Osteoblast (primary cell): ENCODE results near the gene LILRA2. TPM values are rescaled to one million over a fixed set of nuclear protein-coding genes. Genes with fewer than 3 reads are reported as not detected.
"Not testable (repeated sequence)": the region's sequence is repeated elsewhere in the genome, so short reads cannot be mapped to it uniquely, and the experiment has no call there.

Source experiments
- DNase-seq: peaks from one replicate; pipeline ENCODE4 v3.0.0; 2011; ENCODE audit warnings: low spot score, mixed read lengths; ENCODE audit not compliant: insufficient read length; ENCODE audit errors: missing footprints
- H2AFZ ChIP-seq: 2 replicates; pipeline ENCODE4 v1.6.0; 2011; ENCODE audit warnings: mild to moderate bottlenecking, low read length
- H3K27ac ChIP-seq: 2 replicates; pipeline ENCODE4 v1.5.1; 2011; ENCODE audit warnings: mild to moderate bottlenecking, low read depth, low read length, moderate library complexity
- H3K27me3 ChIP-seq: 2 replicates; pipeline ENCODE4 v1.6.0; 2012; ENCODE audit warnings: mild to moderate bottlenecking, control low read depth, inconsistent platforms, low read length, moderate library complexity; ENCODE audit not compliant: insufficient read depth
- H3K36me3 ChIP-seq: 2 replicates; pipeline ENCODE4 v1.5.1; 2011; ENCODE audit warnings: mild to moderate bottlenecking, low read length, control low read depth, moderate library complexity; ENCODE audit not compliant: insufficient read depth
- H3K4me1 ChIP-seq: 2 replicates; pipeline ENCODE4 v1.5.1; 2011; ENCODE audit warnings: mild to moderate bottlenecking, low read length, control low read depth, moderate library complexity; ENCODE audit not compliant: insufficient read depth
- H3K4me2 ChIP-seq: 2 replicates; pipeline ENCODE4 v1.6.0; 2011; ENCODE audit warnings: mild to moderate bottlenecking, low read length; ENCODE audit not compliant: insufficient read depth
- H3K4me3 ChIP-seq: fragments of 200-600 bp; sonication (generic); 3 replicates; pipeline ENCODE4 v1.5.1; 2012; ENCODE audit warnings: mild to moderate bottlenecking, low read length, inconsistent platforms; ENCODE audit not compliant: insufficient read depth
- H3K79me2 ChIP-seq: 2 replicates; pipeline ENCODE4 v1.6.0; 2012; ENCODE audit warnings: mild to moderate bottlenecking, low read length, control low read depth, inconsistent platforms; ENCODE audit not compliant: insufficient read depth
- H3K9me3 ChIP-seq: 2 replicates; pipeline ENCODE4 v1.5.1; 2011; ENCODE audit warnings: low read depth, low read length, control low read depth
- H4K20me1 ChIP-seq: 2 replicates; pipeline ENCODE4 v1.6.0; 2012; ENCODE audit warnings: mild to moderate bottlenecking, low read length, control low read depth; ENCODE audit not compliant: insufficient read depth
- total RNA-seq: library from RNA; depleted of rRNA; stranded (reverse); fragments of >200 nt; gene quantifications from 2 replicates; pipeline ENCODE4 v1.2.3, GENCODE V29; 2012
- TF ChIP-seq, protein P1 (sequence below): IDR thresholded peaks from 2 replicates; pipeline ENCODE4 v1.5.1; 2011; ENCODE audit warnings: mild to moderate bottlenecking, low read depth, low read length, moderate library complexity; ENCODE audit errors: extremely low read depth

LILRA2 gene
- total RNA-seq, 1 donor, result not detected

DNA sequence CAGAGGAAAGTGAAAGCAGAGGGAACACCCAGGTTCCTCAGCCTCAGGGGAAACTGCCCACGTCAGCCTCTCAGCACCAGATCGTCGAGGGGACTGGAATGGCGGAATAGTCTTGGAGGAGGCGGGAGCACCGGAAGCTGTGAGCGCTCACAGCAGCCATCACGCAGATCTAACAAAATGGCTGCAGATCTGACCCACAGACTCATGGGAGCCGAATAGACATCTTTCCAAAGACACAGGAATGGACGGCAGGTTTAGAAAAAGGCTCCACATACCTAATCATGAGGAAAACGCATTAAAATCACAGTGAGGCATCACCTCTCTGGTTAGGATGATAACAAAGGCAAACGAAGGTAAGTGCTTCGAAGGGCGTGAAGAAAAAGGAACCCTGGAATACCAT lies 11.8 kb upstream of the LILRA2 start:
- Histone ChIP-seq H3K27ac (no peak overlapping the region), H3K79me2 (no peaks in the 10 kb centered on the region), H3K4me3 (no peak overlapping the region), H2AFZ (no peak overlapping the region), H3K27me3 (no peaks in the 10 kb centered on the region), H3K9me3 (no peaks in the 10 kb centered on the region), H3K4me1 (no peaks in the 10 kb centered on the region), H4K20me1 (no peaks in the 10 kb centered on the region), H3K4me2 (no peak overlapping the region), H3K36me3 (no peaks in the 10 kb centered on the region)
- no peak for DNase-seq
- TF ChIP-seq, protein P1, sequence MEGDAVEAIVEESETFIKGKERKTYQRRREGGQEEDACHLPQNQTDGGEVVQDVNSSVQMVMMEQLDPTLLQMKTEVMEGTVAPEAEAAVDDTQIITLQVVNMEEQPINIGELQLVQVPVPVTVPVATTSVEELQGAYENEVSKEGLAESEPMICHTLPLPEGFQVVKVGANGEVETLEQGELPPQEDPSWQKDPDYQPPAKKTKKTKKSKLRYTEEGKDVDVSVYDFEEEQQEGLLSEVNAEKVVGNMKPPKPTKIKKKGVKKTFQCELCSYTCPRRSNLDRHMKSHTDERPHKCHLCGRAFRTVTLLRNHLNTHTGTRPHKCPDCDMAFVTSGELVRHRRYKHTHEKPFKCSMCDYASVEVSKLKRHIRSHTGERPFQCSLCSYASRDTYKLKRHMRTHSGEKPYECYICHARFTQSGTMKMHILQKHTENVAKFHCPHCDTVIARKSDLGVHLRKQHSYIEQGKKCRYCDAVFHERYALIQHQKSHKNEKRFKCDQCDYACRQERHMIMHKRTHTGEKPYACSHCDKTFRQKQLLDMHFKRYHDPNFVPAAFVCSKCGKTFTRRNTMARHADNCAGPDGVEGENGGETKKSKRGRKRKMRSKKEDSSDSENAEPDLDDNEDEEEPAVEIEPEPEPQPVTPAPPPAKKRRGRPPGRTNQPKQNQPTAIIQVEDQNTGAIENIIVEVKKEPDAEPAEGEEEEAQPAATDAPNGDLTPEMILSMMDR, result no peak

DNA sequence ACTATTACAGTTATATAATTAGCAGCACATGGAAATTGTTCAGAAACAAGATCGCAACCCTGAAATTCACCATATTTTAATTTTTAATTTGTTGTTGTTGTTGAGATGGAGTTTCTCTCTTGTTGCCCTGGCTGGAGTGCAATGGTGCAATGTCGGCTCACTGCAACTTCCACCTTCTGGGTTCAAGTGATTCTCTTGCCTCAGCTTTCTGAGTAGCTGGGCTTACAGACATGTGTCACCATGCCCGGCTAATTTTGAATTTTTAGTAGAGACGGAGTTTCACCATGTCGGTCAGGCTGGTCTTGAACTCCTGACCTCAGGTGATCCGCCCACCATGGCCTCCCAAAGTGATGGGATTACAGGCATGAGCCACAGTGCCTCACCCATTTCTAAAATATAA lies 10.4 kb upstream of the LILRA2 start:
- H3K4me2 ChIP-seq, H3K79me2 ChIP-seq, H3K4me1 ChIP-seq, H2AFZ ChIP-seq, H4K20me1 ChIP-seq, H3K27me3 ChIP-seq, H3K9me3 ChIP-seq, H3K36me3 ChIP-seq, H3K4me3 ChIP-seq, DNase-seq, H3K27ac ChIP-seq: not testable (repeated sequence)

DNA sequence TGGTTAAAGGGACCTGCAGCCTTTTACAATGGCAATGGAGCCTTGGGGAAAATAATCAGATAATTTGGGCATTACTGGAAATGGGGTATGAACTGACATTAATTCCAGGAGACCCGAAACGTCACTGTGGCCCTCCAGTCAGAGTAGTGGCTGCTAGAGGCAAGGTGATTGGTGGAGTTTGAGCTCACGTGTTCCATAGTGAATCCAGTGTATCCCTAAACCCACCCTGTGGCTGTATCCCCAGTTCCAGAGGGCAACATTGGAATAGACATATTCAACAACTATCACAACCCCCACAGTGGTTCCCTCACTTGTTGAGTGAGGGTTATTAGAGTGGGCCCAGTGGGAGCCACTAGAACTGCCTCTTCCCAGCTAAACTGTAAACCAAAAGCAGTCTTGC lies 3.3 kb upstream of the LILRA2 start:
- H3K4me1 ChIP-seq, result no peaks in the 10 kb centered on the region
- H3K79me2 ChIP-seq, result no peaks in the 10 kb centered on the region
- H2AFZ ChIP-seq, result no peak overlapping the region
- H3K9me3 ChIP-seq, result no peaks in the 10 kb centered on the region
- no peak overlapping the region for H3K4me2 ChIP-seq
- TF ChIP-seq, protein P1, result no peak
- no peak overlapping the region for H3K27ac ChIP-seq
- DNase-seq, result no peak
- no peaks in the 10 kb centered on the region for H4K20me1 ChIP-seq
- H3K4me3 ChIP-seq, result no peak overlapping the region
- no peaks in the 10 kb centered on the region for H3K36me3 ChIP-seq
- H3K27me3 ChIP-seq, result no peaks in the 10 kb centered on the region

DNA sequence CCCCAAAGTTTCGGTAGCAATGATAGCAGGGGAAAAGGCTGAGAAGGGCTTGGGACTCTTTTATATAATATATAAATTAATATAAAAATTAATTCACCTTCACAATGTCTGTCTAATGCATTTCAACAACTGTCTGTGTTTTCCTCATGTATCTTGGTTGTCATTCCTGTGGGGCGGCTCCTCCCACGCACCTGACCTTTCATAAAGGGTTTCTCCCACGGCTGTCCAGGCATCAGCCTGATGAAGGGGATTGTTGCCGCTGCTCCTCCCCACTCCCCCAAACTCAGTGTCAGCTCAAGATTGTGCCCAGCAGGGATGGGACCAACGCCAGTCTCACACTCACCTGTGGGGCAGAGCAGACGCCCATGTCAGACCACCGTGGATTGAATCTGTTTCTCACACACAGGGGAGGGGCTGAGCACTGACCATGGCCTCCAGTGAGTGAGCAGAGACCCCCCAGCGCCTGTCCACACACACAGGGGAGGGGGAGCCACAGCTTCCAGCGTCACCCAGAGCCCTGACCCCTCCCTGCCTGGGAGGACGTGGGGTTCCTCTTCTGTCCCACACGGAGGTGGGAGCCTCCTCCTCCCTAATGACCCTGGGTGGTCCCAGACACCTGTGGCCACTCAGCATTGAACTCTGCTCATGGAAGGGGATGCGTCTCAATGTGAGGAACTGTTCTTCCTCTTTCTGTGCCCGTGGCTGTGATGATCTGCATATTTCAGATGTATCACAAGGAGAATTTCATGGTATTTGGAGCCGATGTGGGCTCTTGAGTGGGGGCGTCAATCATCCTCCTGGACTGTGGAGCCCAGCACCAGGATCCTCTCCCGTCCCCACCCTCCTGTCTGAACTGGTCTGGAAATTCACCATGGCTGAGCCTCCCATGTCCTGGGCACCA lies 1.6 kb upstream of the LILRA2 start:
- not testable (repeated sequence) for H3K4me1 ChIP-seq, H4K20me1 ChIP-seq, DNase-seq, H2AFZ ChIP-seq, H3K27me3 ChIP-seq, H3K27ac ChIP-seq, H3K9me3 ChIP-seq, H3K36me3 ChIP-seq, H3K4me3 ChIP-seq, H3K79me2 ChIP-seq, H3K4me2 ChIP-seq

DNA sequence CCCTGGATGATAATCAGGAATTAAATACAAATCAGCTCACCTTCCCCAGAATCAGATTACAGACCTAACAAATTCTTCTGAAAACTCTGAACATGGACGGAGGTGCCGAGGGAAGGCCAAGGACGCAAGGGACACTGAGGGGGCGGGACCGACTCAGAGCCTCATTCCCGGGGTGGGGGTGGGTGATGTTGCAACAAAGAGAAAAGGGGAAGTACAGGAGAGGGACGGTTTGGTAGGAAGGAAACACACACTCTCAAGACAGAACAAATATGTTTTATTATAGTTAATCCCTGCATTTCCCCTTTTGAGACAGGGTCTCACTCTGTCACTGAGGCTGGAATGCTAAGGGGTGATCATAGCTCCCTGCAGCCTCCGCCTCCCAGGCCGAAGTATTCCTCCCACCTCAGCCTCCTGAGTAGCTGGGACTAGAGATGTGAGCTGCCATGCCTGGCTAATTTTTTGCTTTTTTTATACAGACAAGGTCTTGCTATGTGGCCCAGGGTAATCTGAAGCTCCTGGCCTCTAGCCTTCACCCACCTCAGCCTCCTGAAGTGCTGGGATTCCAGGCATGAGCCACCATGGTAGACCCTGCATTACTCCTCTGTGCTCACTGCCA lies 786 bp upstream of the LILRA2 start:
- Histone ChIP-seq H3K27me3 (no peaks in the 10 kb centered on the region), H3K4me2 (no peak overlapping the region), H3K36me3 (no peaks in the 10 kb centered on the region), H3K4me3 (no peak overlapping the region), H3K4me1 (no peaks in the 10 kb centered on the region), H3K79me2 (no peaks in the 10 kb centered on the region), H4K20me1 (no peaks in the 10 kb centered on the region), H3K9me3 (no peaks in the 10 kb centered on the region), H3K27ac (no peak overlapping the region), H2AFZ (no peak overlapping the region)
- TF ChIP-seq, protein P1, result no peak
- DNase-seq, result no peak
